VCaP (cell line): ENCODE data around the gene DIP2B.

ENCODE experiments used
- H3K27ac ChIP-seq: fragments of 450-650 bp; 2 replicates; pipeline ENCODE4 v1.5.1; 2017
- TF ChIP-seq, protein P1 (sequence below): fragments of 450-650 bp; conservative IDR thresholded peaks from 2 replicates; pipeline ENCODE4 v1.5.1; 2017; ENCODE audit warnings: mild to moderate bottlenecking, moderate library complexity

DIP2B gene

DNA sequence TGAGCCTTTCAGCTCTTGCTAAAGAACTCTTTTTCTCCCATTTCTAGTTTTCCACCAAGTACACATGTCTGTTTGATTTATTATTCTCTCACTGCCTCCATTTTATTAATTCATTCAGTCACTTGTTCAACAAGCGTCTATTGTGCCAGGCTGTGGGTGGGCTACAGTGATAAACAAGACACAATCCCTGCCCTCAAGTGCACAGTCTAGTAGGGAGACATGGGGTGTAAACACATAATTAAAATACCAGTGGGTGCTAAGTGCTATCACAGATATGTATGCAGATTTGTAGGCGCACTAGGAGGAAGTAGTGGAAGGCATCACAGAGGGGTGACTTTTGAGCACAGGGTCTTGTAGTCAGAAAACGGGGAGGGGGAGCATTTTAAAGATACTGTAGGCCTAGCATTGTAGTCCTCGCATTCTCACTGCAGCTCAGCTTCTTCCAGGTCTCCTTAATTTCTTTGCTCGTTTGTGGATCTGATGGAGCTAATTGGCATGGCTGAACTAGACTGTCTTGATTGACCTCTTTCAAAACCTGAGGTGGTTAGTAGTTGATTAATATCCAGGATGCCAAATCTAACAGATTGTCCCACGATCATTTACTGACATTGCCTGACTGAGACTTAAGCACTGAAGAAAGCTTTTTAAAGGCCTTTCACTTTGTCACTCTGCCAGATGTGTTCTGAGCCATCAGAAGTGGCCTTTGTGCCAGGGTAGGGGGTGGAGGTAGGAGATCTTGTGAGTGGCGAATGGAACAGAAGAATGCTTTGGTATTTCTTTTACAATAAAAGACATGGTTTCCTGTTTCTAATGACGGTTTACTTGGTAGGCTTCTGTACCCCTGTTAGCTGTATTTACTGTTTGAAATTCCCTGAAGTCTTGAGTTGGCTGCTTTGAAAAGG is 116.9 kb downstream of the DIP2B start:
- H3K27ac ChIP-seq = peak overlapping the region; percentile 52
- TF ChIP-seq, protein P1, sequence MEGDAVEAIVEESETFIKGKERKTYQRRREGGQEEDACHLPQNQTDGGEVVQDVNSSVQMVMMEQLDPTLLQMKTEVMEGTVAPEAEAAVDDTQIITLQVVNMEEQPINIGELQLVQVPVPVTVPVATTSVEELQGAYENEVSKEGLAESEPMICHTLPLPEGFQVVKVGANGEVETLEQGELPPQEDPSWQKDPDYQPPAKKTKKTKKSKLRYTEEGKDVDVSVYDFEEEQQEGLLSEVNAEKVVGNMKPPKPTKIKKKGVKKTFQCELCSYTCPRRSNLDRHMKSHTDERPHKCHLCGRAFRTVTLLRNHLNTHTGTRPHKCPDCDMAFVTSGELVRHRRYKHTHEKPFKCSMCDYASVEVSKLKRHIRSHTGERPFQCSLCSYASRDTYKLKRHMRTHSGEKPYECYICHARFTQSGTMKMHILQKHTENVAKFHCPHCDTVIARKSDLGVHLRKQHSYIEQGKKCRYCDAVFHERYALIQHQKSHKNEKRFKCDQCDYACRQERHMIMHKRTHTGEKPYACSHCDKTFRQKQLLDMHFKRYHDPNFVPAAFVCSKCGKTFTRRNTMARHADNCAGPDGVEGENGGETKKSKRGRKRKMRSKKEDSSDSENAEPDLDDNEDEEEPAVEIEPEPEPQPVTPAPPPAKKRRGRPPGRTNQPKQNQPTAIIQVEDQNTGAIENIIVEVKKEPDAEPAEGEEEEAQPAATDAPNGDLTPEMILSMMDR = no peak

DNA sequence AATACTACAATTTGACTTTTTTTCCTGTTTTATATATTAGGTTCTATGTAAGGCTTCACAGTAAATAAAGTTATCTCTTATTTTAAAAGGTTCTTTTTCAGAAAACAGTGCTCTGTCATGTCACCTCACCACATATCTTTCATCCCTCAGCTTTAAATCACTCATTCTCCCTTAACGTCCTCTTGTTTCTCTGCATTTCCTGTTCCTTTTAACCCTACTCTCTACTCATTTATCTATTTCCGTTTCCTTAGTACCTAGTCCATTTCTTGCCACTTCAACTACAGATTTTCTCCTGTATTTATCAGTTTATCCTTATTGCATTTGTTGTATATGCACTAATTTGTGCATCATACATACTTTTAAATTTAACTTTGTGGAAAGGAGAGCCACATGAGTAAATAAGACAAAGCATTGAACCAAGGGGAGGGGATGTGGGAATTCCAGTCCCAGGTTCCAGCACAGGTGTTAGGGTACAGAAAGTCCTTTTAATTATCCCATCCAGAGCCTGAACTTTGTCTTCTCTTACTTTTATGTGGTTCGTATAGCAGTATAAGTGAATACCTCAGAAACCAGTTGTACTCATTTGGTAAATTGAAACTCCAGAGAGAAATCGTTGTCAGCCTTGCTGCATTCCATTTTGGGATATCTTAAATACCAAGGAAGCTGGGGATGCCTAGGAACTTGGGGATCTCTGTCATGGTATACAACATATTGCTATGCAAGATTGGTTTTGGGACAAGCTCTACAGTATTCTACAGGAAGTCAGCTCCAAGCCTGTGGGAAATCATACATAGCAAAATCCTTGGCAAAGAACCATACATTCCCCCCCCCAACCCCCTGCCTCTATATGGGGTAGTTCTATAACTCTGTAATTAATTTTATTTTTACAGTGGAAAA is 120.5 kb downstream of the DIP2B start:
- TF ChIP-seq, protein P1 = no peak
- peak overlapping the region; percentile 52 for H3K27ac ChIP-seq

DNA sequence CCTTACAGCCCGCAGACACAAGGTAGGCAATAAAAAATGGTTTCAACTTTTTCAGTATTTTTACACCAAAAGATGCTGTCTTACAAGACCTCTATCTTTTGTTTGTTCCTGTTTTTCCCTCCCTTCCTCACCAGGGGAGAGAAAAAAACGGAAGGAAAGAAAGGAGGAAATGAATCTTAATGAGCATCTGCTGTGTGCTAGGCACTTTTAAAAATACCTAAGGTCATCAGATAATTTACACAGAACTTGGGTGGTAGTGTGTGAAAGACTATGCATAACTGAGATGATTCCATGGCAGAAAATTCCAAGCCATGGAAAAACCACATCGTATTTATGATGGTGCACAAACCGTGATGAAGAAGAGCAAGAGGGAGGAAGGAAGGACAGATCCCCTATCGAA is 121.2 kb downstream of the DIP2B start:
- TF ChIP-seq, protein P1 = no peak
- peak overlapping the region; percentile 52 for H3K27ac ChIP-seq

DNA sequence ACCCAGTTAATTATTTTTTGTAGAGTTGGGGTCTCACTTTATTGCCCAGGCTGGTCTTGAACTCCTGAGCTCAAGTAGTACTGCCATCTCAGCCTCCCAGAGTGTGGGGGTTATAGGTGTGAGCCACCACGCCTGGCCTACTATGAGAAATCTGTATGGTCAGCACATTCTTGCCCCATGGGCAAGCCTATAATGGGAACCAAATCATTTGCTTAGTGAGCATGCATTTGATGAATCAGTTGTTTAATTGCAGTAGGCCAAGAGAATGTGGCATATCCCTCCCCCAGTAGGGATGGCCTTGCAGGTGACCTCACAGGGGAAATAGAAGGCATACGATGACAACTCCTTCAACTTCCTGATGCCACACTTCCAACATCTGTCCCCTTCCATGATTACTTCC is 122.7 kb downstream of the DIP2B start:
- H3K27ac ChIP-seq = peak overlapping the region; percentile 52
- TF ChIP-seq, protein P1 = no peak

DNA sequence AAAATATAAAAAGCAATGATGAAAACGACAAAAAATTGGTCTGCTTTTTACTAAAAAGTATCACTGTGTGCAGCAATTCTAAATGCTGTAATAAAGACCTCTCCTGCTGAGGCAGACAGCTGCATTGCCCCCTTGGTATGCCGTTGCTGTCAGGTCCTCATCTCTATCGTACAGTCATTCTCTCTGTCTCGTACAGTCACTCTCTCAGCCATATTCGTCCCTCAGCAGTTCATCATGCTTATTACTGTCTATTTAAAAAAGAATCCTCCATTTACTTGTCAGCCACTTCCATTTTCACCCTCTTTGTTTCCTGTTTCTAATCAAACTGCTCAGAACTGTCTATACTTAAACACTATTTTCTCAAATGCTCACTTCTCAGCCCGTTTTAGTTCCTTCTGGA is 123.6 kb downstream of the DIP2B start:
- H3K27ac ChIP-seq = no peak overlapping the region
- TF ChIP-seq, protein P1 = no peak

DNA sequence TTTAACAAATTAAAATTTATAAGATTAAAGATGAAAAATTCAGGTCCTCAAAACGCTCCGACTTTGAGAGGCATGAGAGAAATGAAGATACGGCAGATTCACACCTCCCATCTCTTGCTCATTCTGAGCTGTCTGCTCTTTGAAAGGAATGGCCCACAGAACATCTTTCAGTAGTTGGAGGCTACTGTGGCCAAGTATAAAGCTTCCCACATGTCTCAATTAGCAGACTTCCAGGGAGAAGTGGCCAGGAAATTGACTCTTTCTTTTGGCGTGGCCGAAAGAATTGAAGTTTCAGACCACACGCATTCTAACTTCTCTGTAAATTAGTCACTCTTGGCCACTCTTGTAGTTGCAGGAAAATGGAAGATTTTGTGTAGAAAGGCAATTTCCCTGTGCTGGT is 129.2 kb downstream of the DIP2B start:
- H3K27ac ChIP-seq = peak overlapping the region; percentile 36

More for the DNA sequence above, 129.2 kb downstream of the DIP2B start:
- TF ChIP-seq, protein P1 = no peak
